Colon (tissue), 2 donors: Measurements from ENCODE around the gene MCRS1.
"Not testable (repeated sequence)": the region's sequence is repeated elsewhere in the genome, so short reads cannot be mapped to it uniquely, and the experiment has no call there.

Source experiments
- FAIRE-seq: peaks from 2 replicates; lab custom pipeline; 2012; peaks lifted over from hg19 to GRCh38; lab: Jason Lieb, UNC
- donor health status: control.
- donor health status: control.

Gene MCRS1

GRCh38 chr12:49518914-49519573 lies 48.9 kb downstream of the MCRS1 start:
- no peak for FAIRE-seq

- no peak for FAIRE-seq
Observed at GRCh38 chr12:49515266-49515665, 52.7 kb downstream of the MCRS1 start.

- FAIRE-seq: no peak
Observed at GRCh38 chr12:49512546-49512945, 55.4 kb downstream of the MCRS1 start.

- FAIRE-seq: no peak
Observed at GRCh38 chr12:49511410-49511809, 56.5 kb downstream of the MCRS1 start.

GRCh38 chr12:49509681-49510080 lies 58.3 kb downstream of the MCRS1 start:
- FAIRE-seq: not testable (repeated sequence)
